Thoracic aorta (tissue), 2 donors: Measurements from ENCODE around the gene SAMD9. TPM values are rescaled to one million over a fixed set of nuclear protein-coding genes. Genes with fewer than 3 reads are reported as not detected.

Source experiments
- ATAC-seq: fragments of 150-250 bp; one replicate; pipeline ENCODE4 v1.8.0; 2017; ENCODE audit warnings: low read depth; ENCODE audit not compliant: insufficient number of reproducible peaks, low FRiP score
- DNase-seq: peaks from one replicate; pipeline ENCODE4 v3.0.0-alpha.2; 2020; ENCODE audit warnings: low spot score
- H3K27ac ChIP-seq, 2 donors: fragments of 200-600 bp; sonication (generic); 1 replicate in 1 of 2; 2 replicates in 1 of 2; pipeline ENCODE4 v1.5.1; 2016; ENCODE audit warnings: mild to moderate bottlenecking in 2 of 2, moderate library complexity in 2 of 2
- H3K27me3 ChIP-seq: fragments of 200-600 bp; sonication (generic); replicated peaks from 2 replicates; pipeline ENCODE4 v1.6.0; 2016; ENCODE audit warnings: mild to moderate bottlenecking; ENCODE audit not compliant: insufficient read depth
- H3K36me3 ChIP-seq: fragments of 200-600 bp; sonication (generic); one replicate; pipeline ENCODE4 v1.5.1; 2016
- H3K4me1 ChIP-seq, 2 donors: fragments of 200-600 bp; sonication (generic); 1 replicate in 1 of 2; 2 replicates in 1 of 2; pipeline versions ENCODE4 v1.5.1 to v1.6.0; 2016; ENCODE audit warnings: low read depth in 2 of 2, mild to moderate bottlenecking in 1 of 2; ENCODE audit not compliant: control insufficient read depth in 1 of 2
- H3K4me3 ChIP-seq: fragments of 200-600 bp; sonication (generic); 2 replicates; pipeline ENCODE4 v1.5.1; 2016; ENCODE audit warnings: mild to moderate bottlenecking
- H3K9me3 ChIP-seq: fragments of 200-600 bp; sonication (generic); 2 replicates; pipeline ENCODE4 v1.5.1; 2016
- total RNA-seq, 2 donors: library from RNA; depleted of rRNA; stranded (reverse); fragments of >200 nt; gene quantifications; one replicate each; pipeline versions ENCODE4 v1.1.0 to v1.2.3, GENCODE V29; 2016
- TF ChIP-seq, protein P1 (sequence below): fragments of 200-600 bp; sonication (generic); IDR thresholded peaks from one replicate; pipeline ENCODE4 v1.5.1; 2019; ENCODE audit warnings: antibody characterized with exemption

SAMD9 gene
- total RNA-seq, 2 donors from 2014 or later: 10.2 TPM

DNA sequence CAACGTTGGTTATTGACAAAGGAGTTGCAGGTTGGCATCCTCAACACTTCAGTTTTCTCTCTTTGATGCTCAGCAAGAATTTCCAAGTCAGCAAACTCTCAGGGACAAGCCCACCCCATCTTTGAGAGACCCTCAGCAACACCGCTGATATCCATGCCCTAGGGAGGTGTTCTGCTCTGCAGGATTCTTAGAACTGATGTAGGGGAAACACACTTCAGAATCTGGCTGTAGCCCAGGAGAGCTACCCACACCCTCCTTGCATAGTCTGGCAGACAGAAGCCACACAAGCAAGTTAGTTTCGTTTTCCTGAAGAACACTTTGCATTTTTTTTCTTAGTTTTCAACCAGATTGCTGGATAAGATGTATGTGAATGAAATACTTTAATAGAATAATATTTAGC lies 29.6 kb upstream of the SAMD9 start:
- peak; percentile 41 for ATAC-seq

DNA sequence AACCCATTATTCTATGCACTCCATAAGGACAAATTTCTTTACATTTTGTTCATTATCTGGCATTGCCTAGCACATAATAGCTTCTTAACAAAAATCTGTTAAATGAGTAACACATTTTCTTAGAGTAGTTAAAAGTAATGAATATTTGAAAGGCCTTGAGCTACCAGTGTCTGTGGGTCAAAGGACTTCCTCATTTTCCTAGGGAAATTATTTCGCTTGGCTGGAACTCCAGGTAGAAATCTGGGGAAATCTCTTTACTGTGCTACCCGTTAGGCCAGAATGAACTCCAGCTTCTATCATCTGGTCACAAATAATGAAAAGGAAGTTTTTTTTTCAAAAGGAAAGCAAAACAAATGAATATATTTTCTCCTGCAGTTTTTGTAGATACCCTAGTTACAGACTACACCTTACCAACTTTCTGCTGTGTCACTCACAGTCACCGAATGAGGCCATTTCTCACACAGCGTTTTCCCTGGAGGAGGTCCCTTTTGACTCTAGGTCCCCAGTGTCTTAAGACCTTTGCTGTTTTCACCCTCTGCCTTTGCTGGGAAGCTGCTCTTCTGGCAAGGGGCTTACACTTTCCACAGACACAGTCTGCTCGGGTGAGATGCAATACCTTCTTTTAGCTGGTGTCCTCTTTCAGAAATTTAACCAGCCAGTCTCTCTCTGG lies 28.8 kb upstream of the SAMD9 start:
- ATAC-seq (no peak), DNase-seq (no peak)
- H3K36me3 ChIP-seq: peaks cover 15% of the 10 kb centered on the region
- H3K4me1 ChIP-seq: peaks cover 18 to 28% of the 10 kb centered on the region in 2 donors
- H3K27ac ChIP-seq: peak overlapping the region in 1 of 2 donors; percentile 25
- H3K27me3 ChIP-seq: no peaks in the 10 kb centered on the region
- no peaks in the 10 kb centered on the region for H3K9me3 ChIP-seq
- TF ChIP-seq, protein P1, sequence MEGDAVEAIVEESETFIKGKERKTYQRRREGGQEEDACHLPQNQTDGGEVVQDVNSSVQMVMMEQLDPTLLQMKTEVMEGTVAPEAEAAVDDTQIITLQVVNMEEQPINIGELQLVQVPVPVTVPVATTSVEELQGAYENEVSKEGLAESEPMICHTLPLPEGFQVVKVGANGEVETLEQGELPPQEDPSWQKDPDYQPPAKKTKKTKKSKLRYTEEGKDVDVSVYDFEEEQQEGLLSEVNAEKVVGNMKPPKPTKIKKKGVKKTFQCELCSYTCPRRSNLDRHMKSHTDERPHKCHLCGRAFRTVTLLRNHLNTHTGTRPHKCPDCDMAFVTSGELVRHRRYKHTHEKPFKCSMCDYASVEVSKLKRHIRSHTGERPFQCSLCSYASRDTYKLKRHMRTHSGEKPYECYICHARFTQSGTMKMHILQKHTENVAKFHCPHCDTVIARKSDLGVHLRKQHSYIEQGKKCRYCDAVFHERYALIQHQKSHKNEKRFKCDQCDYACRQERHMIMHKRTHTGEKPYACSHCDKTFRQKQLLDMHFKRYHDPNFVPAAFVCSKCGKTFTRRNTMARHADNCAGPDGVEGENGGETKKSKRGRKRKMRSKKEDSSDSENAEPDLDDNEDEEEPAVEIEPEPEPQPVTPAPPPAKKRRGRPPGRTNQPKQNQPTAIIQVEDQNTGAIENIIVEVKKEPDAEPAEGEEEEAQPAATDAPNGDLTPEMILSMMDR: no peak
- H3K4me3 ChIP-seq: peak overlapping the region; percentile 72

More for the DNA sequence above, 29.6 kb upstream of the SAMD9 start:
- H3K27ac ChIP-seq: no peak overlapping the region
- DNase-seq: no peak
- no peaks in the 10 kb centered on the region for H3K9me3 ChIP-seq
- peak overlapping the region; percentile 72 for H3K4me3 ChIP-seq
- peaks cover 18 to 28% of the 10 kb centered on the region in 2 donors for H3K4me1 ChIP-seq
- no peaks in the 10 kb centered on the region for H3K27me3 ChIP-seq
- TF ChIP-seq, protein P1: no peak
- H3K36me3 ChIP-seq: peaks cover 9% of the 10 kb centered on the region

DNA sequence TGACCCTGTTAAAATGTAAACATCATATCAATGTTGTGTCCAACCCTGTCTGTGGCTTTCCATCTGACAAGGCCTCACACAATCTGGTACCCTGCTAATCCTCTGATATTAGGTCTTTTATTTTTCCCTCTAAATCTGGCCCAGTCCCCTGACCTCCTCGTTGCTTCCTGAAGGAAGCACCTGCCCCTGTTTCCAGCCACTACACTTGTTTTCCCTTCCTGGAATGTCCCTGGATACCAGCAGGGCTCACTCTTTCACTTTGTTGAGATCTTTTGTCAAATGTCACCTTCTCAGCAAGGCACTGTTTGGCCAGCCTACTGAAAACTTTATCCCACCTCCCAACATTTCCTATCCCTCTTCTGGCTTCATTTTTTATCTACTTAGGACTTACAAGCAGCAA lies 28.3 kb upstream of the SAMD9 start:
- Histone ChIP-seq H3K9me3 (no peaks in the 10 kb centered on the region), H3K27me3 (no peaks in the 10 kb centered on the region), H3K36me3 (peaks cover 15% of the 10 kb centered on the region), H3K4me3 (peak overlapping the region; percentile 72), H3K27ac (peak overlapping the region in 1 of 2 donors; percentile 8), H3K4me1 (peaks cover 18 to 28% of the 10 kb centered on the region in 2 donors)
- DNase-seq (no peak), ATAC-seq (no peak)
- TF ChIP-seq, protein P1: no peak

DNA sequence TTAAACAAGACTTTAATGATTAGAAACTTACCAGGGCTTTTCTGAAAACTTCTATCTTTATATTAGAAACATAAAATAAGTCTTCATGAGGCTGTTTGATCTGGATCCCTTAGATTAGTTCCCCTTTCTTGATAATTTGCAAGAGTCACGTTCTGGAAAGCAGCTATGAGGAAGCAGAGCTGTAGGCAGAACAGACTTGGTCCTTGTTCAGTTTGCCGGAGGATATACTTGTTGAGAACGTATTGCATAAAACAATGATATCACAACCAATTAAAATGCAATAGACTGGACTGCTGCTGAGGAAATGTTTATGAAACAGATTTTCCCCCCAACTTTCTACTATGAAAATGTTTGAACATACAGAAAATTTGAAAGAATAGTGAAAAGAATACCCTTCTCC lies 27.6 kb upstream of the SAMD9 start:
- H3K27ac ChIP-seq: no peak overlapping the region
- TF ChIP-seq, protein P1: no peak
- peaks cover 15% of the 10 kb centered on the region for H3K36me3 ChIP-seq
- DNase-seq (no peak), ATAC-seq (no peak)
- H3K4me1 ChIP-seq: peaks cover 18 to 28% of the 10 kb centered on the region in 2 donors
- no peak overlapping the region for H3K4me3 ChIP-seq
- no peaks in the 10 kb centered on the region for H3K27me3 ChIP-seq
- no peaks in the 10 kb centered on the region for H3K9me3 ChIP-seq

DNA sequence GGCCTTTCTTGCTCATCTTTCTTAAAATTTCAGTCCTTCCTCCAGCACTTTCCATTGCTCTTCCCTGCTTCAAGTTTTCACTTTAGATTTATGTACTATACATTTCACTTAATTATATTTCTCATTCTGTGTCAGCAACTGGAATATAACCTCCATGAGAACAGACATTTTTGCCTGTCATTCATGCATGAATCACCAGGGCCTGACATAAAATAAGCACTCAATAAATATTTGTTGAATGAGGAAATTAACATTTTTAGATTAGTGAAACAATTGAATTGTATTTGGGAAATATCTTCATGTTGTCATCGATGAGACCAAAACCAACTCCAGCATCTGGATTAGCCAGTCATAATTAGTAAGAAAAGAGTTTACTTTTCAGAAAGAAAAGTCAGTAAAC lies 24.3 kb upstream of the SAMD9 start:
- H3K4me3 ChIP-seq: no peak overlapping the region
- H3K4me1 ChIP-seq: peaks cover 14 to 19% of the 10 kb centered on the region in 2 donors
- no peak for ATAC-seq
- DNase-seq: no peak
- H3K9me3 ChIP-seq: peaks cover 7% of the 10 kb centered on the region
- H3K36me3 ChIP-seq: peaks cover 29% of the 10 kb centered on the region
- H3K27ac ChIP-seq: no peak overlapping the region
- H3K27me3 ChIP-seq: no peaks in the 10 kb centered on the region
- TF ChIP-seq, protein P1: no peak
